Measurements from ENCODE around the gene SLC25A44. TPM values are rescaled to one million over a fixed set of nuclear protein-coding genes. Genes with fewer than 3 reads are reported as not detected.

SLC25A44 gene
- total RNA-seq, 4 donors from 2014 or later = 9.6 to 19.9 (median 18.9) TPM

DNA sequence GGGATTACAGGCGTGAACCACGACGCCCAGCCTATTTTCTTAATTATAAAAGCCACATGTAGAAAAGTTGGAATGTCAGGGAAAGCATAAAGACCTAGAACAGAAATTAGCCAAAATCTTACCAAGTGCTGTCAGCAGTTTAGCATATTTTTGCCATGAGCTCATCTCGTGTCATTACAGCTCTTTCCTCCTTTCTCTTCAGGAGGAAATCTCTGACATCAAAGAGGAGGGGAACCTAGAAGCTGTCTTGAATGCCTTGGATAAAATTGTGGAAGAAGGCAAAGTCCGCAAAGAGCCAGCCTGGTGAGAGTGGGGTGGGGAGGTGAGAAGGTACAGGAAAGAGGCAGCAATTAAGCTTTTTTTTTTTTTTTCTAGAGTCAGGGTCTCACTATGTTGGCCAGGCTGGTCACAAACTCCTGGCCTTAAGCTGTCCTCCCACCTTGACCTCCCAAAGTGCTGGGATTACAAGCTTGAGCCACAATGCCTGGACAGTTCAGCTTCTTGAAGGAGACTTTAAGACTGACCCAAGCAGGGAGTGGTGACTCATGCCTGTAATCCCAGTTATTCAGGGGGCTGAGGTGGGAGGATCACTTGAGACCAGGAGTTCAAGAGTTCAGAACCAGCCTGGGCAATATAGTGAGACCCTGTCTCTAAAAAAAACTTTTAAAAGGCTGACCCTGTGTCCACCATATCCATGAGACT lies 39.7 kb downstream of the SLC25A44 start:
- no peaks in the 10 kb centered on the region for H3K9me3 ChIP-seq
- H3K27me3 ChIP-seq = no peaks in the 10 kb centered on the region
- peaks cover 0 to 27% (median 13%) of the 10 kb centered on the region in 4 donors for H3K36me3 ChIP-seq
- no peaks in the 10 kb centered on the region for H3K4me1 ChIP-seq
- in situ Hi-C loops (cut with MboI; ENCODE audit: low pct_ligation_motif_present in 1 of 4, low pct_unique_long_range_greater_than_20kb in 1 of 4, low sequenced_read_pairs in 3 of 4) (no loop called here), intact Hi-C loops (cut with DNase I; ENCODE audit: low total_unique reads) (no loop called here)
- H3K27ac ChIP-seq = no peak overlapping the region
- H3K4me3 ChIP-seq = no peak overlapping the region
- WGBS, 2 donors (ENCODE audit: low coverage in 1 of 2) = 79 to 94% methylated on average over 2 to 5 of the region's 5 CpGs
- TF ChIP-seq CTCF (IDR thresholded peaks at IDR 0.05) = no peak
- TF ChIP-seq POLR2A (IDR thresholded peaks at IDR 0.05) = no peak
- no peak for TF ChIP-seq EP300 (IDR thresholded peaks at IDR 0.05; ENCODE audit: low read depth)
- TF ChIP-seq POLR2AphosphoS5 (IDR thresholded peaks at IDR 0.05) = no peak
- DNase-seq = no peak

GRCh38 chr1:156236164-156236563 lies 42.3 kb downstream of the SLC25A44 start:
- in situ Hi-C loops (cut with MboI; ENCODE audit: low pct_ligation_motif_present in 1 of 4, low pct_unique_long_range_greater_than_20kb in 1 of 4, low sequenced_read_pairs in 3 of 4) = no loop called here
- Histone ChIP-seq H3K4me1 (no peaks in the 10 kb centered on the region), H3K27ac (no peak overlapping the region), H3K4me3 (no peak overlapping the region), H3K27me3 (no peaks in the 10 kb centered on the region), H3K36me3 (peaks cover 0 to 34% (median 13%) of the 10 kb centered on the region in 4 donors), H3K9me3 (no peaks in the 10 kb centered on the region)
- no peak for DNase-seq
- intact Hi-C loops (cut with DNase I; ENCODE audit: low total_unique reads) = no loop called here
- WGBS, 2 donors (ENCODE audit: low coverage in 1 of 2) = 95% methylated on average over 12 of the region's 12 CpGs; no CpG with 5 or more reads in 1 of the 2 donors
- TF ChIP-seq POLR2A (IDR thresholded peaks at IDR 0.05) (no peak), EP300 (IDR thresholded peaks at IDR 0.05; ENCODE audit: low read depth) (no peak), CTCF (IDR thresholded peaks at IDR 0.05) (no peak), POLR2AphosphoS5 (IDR thresholded peaks at IDR 0.05) (no peak)

DNA sequence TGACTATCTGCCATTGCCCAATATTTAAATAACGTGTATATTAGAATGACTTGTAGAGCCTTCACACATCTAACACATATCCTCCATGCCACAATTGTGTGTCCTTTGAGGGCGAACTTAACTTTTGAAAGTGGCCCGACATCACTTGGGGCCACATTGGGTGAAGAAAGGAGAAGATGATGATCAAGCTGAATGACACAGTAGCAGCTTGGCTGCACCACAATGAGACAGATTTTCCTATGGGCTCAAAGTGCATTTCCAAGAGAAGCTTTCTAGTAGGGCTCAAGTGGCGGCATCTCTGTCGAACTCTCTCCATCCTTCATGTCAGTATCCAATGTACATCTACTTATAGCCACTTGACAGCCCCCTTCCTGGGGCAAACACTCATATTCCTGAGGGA lies 44.3 kb downstream of the SLC25A44 start:
- TF ChIP-seq POLR2A (IDR thresholded peaks at IDR 0.05) (no peak), EP300 (IDR thresholded peaks at IDR 0.05; ENCODE audit: low read depth) (no peak), CTCF (IDR thresholded peaks at IDR 0.05) (no peak), POLR2AphosphoS5 (IDR thresholded peaks at IDR 0.05) (no peak)
- Histone ChIP-seq H3K9me3 (no peaks in the 10 kb centered on the region), H3K27me3 (no peaks in the 10 kb centered on the region), H3K4me1 (no peaks in the 10 kb centered on the region), H3K36me3 (peaks cover 0 to 34% (median 13%) of the 10 kb centered on the region in 4 donors), H3K27ac (no peak overlapping the region), H3K4me3 (no peak overlapping the region)
- intact Hi-C loops (cut with DNase I; ENCODE audit: low total_unique reads) (no loop called here), in situ Hi-C loops (cut with MboI; ENCODE audit: low pct_ligation_motif_present in 1 of 4, low pct_unique_long_range_greater_than_20kb in 1 of 4, low sequenced_read_pairs in 3 of 4) (no loop called here)
- WGBS, 2 donors (ENCODE audit: low coverage in 1 of 2) = 92 to 94% methylated on average over 5 of the region's 5 CpGs
- DNase-seq = no peak

DNA sequence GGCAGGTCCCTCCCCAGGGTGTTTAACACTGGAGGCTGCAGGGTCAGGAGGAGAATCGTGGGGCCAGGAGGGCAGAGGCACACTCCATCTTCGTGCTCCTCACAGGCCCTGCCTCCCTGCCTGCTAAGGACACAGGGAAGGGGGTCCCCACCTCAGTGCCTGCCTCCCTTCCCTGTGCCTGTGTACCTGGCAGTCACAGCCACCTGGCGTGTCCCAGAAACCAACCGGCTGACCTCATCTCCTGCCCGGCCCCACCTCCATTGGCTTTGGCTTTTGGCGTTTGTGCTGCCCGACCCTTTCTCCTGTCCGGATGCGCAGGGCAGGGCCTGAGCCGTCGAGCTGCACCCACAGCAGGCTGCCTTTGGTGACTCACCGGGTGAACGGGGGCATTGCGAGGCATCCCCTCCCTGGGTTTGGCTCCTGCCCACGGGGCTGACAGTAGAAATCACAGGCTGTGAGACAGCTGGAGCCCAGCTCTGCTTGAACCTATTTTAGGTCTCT lies 47.5 kb downstream of the SLC25A44 start:
- no peak overlapping the region for H3K27ac ChIP-seq
- H3K9me3 ChIP-seq = no peaks in the 10 kb centered on the region
- H3K4me3 ChIP-seq = no peak overlapping the region
- peaks cover 23% of the 10 kb centered on the region for H3K27me3 ChIP-seq
- peaks cover 0 to 14% (median 3%) of the 10 kb centered on the region in 4 donors for H3K36me3 ChIP-seq
- TF ChIP-seq CTCF (IDR thresholded peaks at IDR 0.05) (no peak), POLR2AphosphoS5 (IDR thresholded peaks at IDR 0.05) (no peak), EP300 (IDR thresholded peaks at IDR 0.05; ENCODE audit: low read depth) (no peak), POLR2A (IDR thresholded peaks at IDR 0.05) (no peak)
- 65% methylated on average over 15 of the region's 15 CpGs; no CpG with 5 or more reads in 1 of the 2 donors for WGBS, 2 donors (ENCODE audit: low coverage in 1 of 2)
- in situ Hi-C loops (cut with MboI; ENCODE audit: low pct_ligation_motif_present in 1 of 4, low pct_unique_long_range_greater_than_20kb in 1 of 4, low sequenced_read_pairs in 3 of 4) (no loop called here), intact Hi-C loops (cut with DNase I; ENCODE audit: low total_unique reads) (no loop called here)
- no peak for DNase-seq
- peaks cover 10 to 14% (median 12%) of the 10 kb centered on the region in 4 donors for H3K4me1 ChIP-seq
